Esophagus squamous epithelium (tissue), 4 donors: ENCODE results near the gene VAX1.

Experiments used
- CTCF ChIP-seq, 6 experiments: fragments of 450-650 bp in 4 of 6; fragments of 200-600 bp in 2 of 6; sonication (generic) in 2 of 6; IDR thresholded peaks; one replicate each; pipeline ENCODE4 v1.5.1; 2016 to 2019; ENCODE audit warnings: antibody characterized with exemption in 6 of 6, mild to moderate bottlenecking in 4 of 6, moderate library complexity in 4 of 6
- POLR2A ChIP-seq, 4 donors: fragments of 450-650 bp; IDR thresholded peaks; one replicate each; pipeline ENCODE4 v1.6.1; 2017; ENCODE audit warnings: antibody characterized with exemption in 4 of 4, mild to moderate bottlenecking in 4 of 4, moderate library complexity in 3 of 4

- TF ChIP-seq CTCF (IDR thresholded peaks at IDR 0.05) = no peak
- TF ChIP-seq POLR2A (IDR thresholded peaks at IDR 0.05) = no peak
Measured at GRCh38 chr10:117130862-117131375, 7.2 kb downstream of the VAX1 start.
